D721Med (cell line): ENCODE data around the gene LIMS2.

Experiments
- DNase-seq: peaks from one replicate; pipeline ENCODE4 v3.0.0; 2011; ENCODE audit warnings: low spot score; ENCODE audit not compliant: insufficient read length
- FAIRE-seq: peaks from 2 replicates; lab custom pipeline; 2011; peaks lifted over from hg19 to GRCh38; lab: Jason Lieb, UNC
- TF ChIP-seq, protein P1 (sequence below): IDR thresholded peaks from 2 replicates; pipeline ENCODE4 v1.5.1; 2012; ENCODE audit warnings: mild to moderate bottlenecking, control low read depth; ENCODE audit not compliant: insufficient read depth; ENCODE audit errors: missing control alignments

LIMS2 gene

DNA sequence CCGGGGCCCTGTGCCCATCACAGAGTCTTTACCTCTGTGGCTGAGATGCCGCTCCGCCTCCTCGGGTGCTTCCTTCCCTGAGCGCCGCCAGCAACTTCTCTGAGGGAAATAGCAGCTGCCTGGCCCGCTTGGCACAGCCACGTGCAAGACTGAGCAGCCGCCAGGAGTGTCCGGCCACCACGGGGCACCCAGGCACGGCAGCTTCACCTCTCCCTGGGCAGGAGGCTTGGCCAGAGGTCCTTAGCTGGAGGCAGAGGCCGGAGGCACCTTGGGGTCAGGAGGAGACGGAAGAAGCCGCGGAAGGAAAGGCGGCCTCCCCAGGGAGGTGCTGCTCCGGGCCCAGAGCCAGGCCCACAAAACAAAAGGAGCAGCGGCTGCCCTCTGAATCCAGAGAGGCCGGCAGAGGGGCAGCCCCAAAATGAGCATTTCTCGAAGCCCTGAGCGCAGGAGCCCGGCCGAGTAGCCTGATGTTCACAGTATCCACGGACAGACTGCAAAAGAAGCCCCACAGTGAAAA, 6.0 kb upstream of the LIMS2 start:
- no peak for DNase-seq

DNA sequence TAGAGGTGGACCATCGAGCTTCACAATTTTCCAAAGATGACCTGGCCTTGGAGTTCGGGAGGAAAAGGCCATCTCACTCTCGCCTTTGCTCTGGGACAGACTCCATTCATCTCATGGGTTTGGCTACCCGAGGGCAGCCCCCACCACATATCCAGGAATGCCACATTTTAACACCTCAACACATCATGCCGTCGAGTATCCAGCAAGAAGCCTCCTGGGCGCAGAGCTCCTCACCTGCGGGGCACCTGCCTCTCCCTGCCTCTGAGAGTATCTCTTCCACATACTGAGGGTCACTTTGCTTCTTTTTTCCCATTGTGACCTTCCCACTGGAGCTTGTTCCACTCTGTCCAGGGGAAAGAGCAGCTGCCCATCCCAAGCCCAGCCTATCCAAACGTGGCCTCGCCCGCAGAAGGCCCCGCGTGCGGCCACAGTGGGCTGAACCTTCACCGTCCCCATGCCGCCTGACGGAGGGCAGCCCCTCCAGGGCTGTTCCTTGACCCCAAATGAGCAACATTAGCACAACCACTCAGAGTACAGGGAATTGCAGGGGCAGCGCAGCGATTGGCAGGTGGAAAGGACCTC, 5.5 kb upstream of the LIMS2 start:
- FAIRE-seq (no peak), DNase-seq (peak; percentile 3)
- TF ChIP-seq, protein P1, sequence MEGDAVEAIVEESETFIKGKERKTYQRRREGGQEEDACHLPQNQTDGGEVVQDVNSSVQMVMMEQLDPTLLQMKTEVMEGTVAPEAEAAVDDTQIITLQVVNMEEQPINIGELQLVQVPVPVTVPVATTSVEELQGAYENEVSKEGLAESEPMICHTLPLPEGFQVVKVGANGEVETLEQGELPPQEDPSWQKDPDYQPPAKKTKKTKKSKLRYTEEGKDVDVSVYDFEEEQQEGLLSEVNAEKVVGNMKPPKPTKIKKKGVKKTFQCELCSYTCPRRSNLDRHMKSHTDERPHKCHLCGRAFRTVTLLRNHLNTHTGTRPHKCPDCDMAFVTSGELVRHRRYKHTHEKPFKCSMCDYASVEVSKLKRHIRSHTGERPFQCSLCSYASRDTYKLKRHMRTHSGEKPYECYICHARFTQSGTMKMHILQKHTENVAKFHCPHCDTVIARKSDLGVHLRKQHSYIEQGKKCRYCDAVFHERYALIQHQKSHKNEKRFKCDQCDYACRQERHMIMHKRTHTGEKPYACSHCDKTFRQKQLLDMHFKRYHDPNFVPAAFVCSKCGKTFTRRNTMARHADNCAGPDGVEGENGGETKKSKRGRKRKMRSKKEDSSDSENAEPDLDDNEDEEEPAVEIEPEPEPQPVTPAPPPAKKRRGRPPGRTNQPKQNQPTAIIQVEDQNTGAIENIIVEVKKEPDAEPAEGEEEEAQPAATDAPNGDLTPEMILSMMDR = no peak

More for the DNA sequence above, 6.0 kb upstream of the LIMS2 start:
- TF ChIP-seq, protein P1 = no peak
- FAIRE-seq = no peak

DNA sequence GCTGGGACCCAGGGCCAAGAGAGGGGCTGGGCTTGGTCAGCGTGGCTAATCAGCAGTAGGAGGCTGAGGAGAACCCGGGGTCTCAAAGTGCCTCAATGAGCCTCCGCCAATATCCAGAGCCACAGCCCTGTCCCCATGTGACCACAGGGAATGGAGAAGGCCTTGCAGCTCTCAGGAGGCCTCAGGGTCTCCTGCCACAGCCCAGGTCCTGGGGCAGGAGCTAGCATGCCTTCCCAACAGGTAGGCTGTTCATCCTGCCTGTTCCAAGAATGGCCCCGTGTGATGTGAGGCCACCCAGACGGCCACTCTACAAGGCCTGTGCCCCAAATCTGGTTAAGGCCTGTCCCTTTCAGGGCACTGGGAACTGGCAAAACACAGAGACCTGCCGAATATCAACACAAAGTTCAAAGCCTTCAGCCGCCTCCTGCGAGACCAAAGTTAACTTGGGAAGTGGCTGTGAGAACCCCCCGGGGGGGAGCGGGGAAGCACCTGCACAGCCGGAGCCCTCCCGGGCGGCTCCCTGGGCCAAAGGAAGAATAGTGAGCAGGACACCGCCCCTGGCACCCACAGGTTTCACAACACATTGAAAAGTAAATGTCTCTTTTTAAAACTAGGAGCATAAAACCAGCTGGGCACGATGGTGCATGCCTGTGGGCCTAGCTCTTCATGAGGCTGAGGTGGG, 4.5 kb upstream of the LIMS2 start:
- DNase-seq = peak; percentile 12
- TF ChIP-seq, protein P1 = no peak
- no peak for FAIRE-seq

DNA sequence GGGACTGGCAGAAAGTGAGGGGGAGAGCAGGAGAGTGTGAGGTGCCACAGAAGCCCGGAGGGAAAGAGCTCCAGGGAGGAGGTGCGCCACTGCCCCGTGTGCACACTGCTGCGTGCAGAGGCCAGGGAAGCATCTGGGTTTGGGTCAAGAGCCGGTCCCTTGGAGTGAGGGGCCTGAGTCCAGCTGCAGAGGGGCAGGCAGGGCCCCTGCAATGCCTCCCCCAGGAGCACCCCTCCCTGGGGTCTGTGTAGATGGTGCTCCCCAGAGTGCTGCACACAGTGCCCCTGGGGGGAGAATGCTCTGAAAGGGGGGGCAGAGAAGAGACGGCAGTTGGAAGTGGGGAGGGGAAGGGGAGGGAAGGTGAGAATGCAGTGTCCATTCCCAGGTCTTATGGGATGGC, 3.7 kb upstream of the LIMS2 start:
- TF ChIP-seq, protein P1 = no peak
- FAIRE-seq (no peak), DNase-seq (no peak)

DNA sequence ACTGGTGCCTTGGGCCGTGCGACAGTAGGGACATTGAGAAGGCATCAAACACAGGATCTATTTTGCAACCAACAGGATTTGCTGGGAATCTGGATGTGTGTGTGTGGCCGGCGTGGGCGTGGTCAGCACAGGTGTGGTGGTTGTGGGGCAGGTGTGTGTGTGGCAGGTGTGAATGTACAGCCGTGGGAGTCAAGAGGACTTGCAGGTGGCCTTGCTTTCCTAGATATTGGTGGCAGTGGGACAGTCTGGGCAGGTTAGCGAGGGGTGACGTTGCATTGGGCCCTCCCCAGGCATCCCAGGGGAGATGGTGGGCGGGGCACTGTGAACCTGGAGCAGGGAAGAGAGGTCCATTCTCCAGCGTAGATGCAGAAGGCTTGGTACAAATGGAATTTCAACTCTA, 3.2 kb upstream of the LIMS2 start:
- TF ChIP-seq, protein P1 = no peak
- no peak for DNase-seq
- no peak for FAIRE-seq

DNA sequence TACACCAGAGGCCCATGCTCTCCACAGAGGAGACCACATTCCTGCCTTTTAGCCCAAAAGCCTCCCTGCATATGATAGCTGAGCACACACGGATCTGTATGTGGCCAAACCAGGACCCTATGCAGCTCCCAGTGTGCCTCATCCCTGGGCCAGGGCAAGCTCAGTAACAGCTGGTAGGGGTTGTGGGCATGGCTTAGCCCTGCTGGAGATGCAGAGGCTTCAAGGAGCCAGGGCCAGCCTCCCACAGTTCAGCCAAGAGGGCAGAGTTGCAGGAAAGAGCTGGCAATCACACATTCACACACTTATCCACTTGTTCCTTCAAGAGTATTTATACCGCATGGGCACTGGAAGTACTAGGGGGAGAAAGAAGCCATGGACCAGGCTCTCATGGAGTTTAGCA, 1.6 kb upstream of the LIMS2 start:
- FAIRE-seq (no peak), DNase-seq (peak; percentile 8)
- TF ChIP-seq, protein P1 = no peak
